Esophagus squamous epithelium (tissue), 5 donors: Measurements from ENCODE around the gene JPH3. TPM values are rescaled to one million over a fixed set of nuclear protein-coding genes. Genes with fewer than 3 reads are reported as not detected.

Experiments
- DNase-seq: peaks from one replicate; lab custom pipeline; 2025; lab: John Stamatoyannopoulos, UW
- H3K27ac ChIP-seq, 4 donors: fragments of 200-600 bp; sonication (generic); one replicate each; pipeline ENCODE4 v1.5.1; 2016 to 2019; ENCODE audit warnings: mild to moderate bottlenecking in 1 of 4
- H3K27me3 ChIP-seq, 4 donors: fragments of 200-600 bp; sonication (generic); 1 replicate in 3 of 4; 2 replicates in 1 of 4; pipeline versions ENCODE4 v1.5.1 to v1.6.0; 2017 to 2021; ENCODE audit warnings: antibody characterized with exemption in 1 of 4
- H3K36me3 ChIP-seq, 3 donors: fragments of 200-600 bp; sonication (generic); one replicate each; pipeline ENCODE4 v1.5.1; 2016 to 2019
- H3K4me1 ChIP-seq, 3 donors: fragments of 200-600 bp; sonication (generic); one replicate each; pipeline ENCODE4 v1.5.1; 2017 to 2019
- H3K4me3 ChIP-seq, 4 donors: fragments of 200-600 bp; sonication (generic); 1 replicate in 3 of 4; 2 replicates in 1 of 4; pipeline ENCODE4 v1.5.1; 2016 to 2019; ENCODE audit warnings: mild to moderate bottlenecking in 2 of 4, moderate library complexity in 1 of 4
- H3K9me3 ChIP-seq, 3 donors: fragments of 200-600 bp; sonication (generic); one replicate each; pipeline ENCODE4 v1.5.1; 2016 to 2019
- POLR2A ChIP-seq, 4 donors: fragments of 450-650 bp; IDR thresholded peaks; one replicate each; pipeline ENCODE4 v1.6.1; 2017; ENCODE audit warnings: antibody characterized with exemption in 4 of 4, mild to moderate bottlenecking in 4 of 4, moderate library complexity in 3 of 4
- WGBS, 2 donors: methylation state at CpG; one replicate each; pipeline ENCODE4 v1.1.5; 2018; 5-methylcytosine and 5-hydroxymethylcytosine counted together
- intact Hi-C: fragments of 100-400 bp; cut with DNase I; formaldehyde crosslinking; loops from one replicate; pipeline ENCODE4 v1.15.0; 2022
- total RNA-seq, 4 donors: library from RNA; depleted of rRNA; stranded (reverse); fragments of >200 nt; gene quantifications; one replicate each; pipeline ENCODE4 v1.1.0, GENCODE V29; 2016
- TF ChIP-seq, protein P1 (sequence below), 6 experiments: fragments of 450-650 bp in 4 of 6; fragments of 200-600 bp in 2 of 6; sonication (generic) in 2 of 6; IDR thresholded peaks; one replicate each; pipeline ENCODE4 v1.5.1; 2016 to 2019; ENCODE audit warnings: antibody characterized with exemption in 6 of 6, mild to moderate bottlenecking in 4 of 6, moderate library complexity in 4 of 6
- donor health status: DM: yes; HTN: yes; CAD: no.

Gene JPH3
- total RNA-seq, 4 donors from 2014 or later = 0.29 to 0.76 (median 0.45) TPM; not detected in 1

DNA sequence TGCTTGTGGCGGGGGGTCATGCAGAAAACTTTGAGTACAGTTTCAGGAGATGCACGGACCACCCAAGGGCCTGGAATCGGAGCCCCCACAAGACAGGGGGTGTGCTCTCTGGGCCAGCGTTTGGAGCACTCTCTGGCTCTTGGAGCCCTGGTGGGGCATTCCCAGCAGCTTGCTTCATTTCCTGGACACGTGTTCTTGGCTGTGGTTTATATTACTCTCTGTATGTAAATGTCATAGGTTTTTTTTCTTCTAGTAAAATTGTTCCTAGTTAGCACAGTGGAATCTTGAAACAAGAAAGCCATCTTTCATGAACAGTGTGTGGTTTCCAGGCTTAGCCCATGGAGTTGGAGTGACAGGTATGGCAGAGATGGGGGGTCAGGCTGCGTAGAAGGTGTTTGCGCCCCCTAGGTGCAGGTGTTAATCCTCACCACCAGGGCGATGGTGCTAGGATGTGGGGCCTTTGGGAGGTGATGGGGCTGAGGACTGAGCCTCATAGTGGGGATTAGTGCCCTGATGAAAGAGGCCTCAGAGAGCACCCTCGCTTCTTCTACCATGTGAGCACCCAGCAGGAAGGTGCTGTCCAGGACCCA lies 79.8 kb downstream of the JPH3 start:
- H3K36me3 ChIP-seq = no peaks in the 10 kb centered on the region
- no peaks in the 10 kb centered on the region for H3K9me3 ChIP-seq
- no peak overlapping the region for H3K4me3 ChIP-seq
- 13 to 30% methylated on average over 5 to 7 of the region's 9 CpGs for WGBS, 2 donors
- H3K27me3 ChIP-seq = peaks cover 0 to 61% (median 0%) of the 10 kb centered on the region in 4 donors
- TF ChIP-seq, protein P1, sequence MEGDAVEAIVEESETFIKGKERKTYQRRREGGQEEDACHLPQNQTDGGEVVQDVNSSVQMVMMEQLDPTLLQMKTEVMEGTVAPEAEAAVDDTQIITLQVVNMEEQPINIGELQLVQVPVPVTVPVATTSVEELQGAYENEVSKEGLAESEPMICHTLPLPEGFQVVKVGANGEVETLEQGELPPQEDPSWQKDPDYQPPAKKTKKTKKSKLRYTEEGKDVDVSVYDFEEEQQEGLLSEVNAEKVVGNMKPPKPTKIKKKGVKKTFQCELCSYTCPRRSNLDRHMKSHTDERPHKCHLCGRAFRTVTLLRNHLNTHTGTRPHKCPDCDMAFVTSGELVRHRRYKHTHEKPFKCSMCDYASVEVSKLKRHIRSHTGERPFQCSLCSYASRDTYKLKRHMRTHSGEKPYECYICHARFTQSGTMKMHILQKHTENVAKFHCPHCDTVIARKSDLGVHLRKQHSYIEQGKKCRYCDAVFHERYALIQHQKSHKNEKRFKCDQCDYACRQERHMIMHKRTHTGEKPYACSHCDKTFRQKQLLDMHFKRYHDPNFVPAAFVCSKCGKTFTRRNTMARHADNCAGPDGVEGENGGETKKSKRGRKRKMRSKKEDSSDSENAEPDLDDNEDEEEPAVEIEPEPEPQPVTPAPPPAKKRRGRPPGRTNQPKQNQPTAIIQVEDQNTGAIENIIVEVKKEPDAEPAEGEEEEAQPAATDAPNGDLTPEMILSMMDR (IDR thresholded peaks at IDR 0.05) = no peak
- TF ChIP-seq POLR2A (IDR thresholded peaks at IDR 0.05) = no peak
- DNase-seq = no peak
- H3K27ac ChIP-seq = no peak overlapping the region
- intact Hi-C loops = no loop called here
- H3K4me1 ChIP-seq = no peaks in the 10 kb centered on the region

DNA sequence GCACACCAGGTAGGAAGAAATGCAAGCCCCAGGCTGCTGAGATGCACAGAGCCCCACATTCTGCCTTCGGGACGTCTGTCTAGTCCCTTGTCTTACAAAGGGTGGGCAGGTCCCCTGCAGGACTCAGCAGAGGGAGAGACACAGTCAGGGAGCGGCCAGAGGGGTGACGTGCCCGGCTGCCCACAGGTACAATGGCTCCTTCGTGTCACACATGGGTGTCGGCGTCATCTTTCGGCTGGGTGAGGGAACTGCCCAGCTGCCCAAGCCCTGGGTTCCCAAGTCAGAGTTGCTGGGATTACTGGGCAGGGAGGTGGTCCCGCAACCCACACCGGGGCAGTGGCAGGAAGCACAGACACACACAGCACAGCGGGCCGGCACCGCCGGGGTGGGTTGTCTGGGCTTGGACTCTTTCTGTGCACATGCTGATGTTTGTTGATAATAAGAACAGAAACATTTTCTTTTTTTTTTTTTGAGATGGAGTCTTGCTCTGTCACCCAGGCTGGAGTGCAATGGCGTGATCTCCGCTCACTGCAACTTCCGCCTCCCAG lies 80.6 kb downstream of the JPH3 start:
- DNase-seq = no peak
- Histone ChIP-seq H3K27ac (no peak overlapping the region), H3K9me3 (no peaks in the 10 kb centered on the region), H3K36me3 (no peaks in the 10 kb centered on the region), H3K4me3 (no peak overlapping the region), H3K27me3 (peaks cover 0 to 69% (median 0%) of the 10 kb centered on the region in 4 donors), H3K4me1 (no peaks in the 10 kb centered on the region)
- WGBS, 2 donors = 83 to 87% methylated on average over 9 to 15 of the region's 18 CpGs
- TF ChIP-seq, protein P1 (IDR thresholded peaks at IDR 0.05) = no peak
- no peak for TF ChIP-seq POLR2A (IDR thresholded peaks at IDR 0.05)
- intact Hi-C loops = no loop called here

DNA sequence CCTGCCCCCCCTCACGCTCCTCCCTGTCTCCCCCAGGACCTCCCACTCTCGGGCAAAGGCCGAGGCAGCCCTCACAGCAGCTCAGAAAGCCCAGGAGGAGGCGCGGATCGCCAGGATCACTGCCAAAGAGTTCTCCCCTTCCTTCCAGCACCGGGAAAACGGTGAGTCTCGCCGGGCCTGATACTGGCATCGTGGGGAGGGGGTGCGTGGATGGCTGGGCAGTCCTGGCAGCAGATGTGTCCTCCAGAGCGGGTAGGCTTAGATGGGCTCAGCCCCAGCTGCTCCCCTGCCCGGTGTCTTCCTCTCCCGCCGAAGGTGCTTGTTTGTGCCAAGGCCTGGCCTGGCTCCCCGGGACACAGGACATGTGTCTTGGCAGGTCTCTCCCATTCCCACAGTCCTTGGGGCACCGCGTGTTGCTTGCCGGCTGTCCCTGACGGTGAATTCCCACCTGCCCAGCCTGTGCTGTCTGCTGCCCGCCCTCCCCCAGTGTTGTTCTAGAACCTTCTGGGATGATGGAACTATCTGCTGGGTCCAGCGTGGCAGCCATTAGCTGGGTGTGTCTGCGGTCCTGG lies 81.9 kb downstream of the JPH3 start:
- WGBS, 2 donors = 53 to 92% methylated on average over 2 to 10 of the region's 24 CpGs
- no peak for DNase-seq
- peaks cover 0 to 76% (median 0%) of the 10 kb centered on the region in 4 donors for H3K27me3 ChIP-seq
- no peaks in the 10 kb centered on the region for H3K36me3 ChIP-seq
- no peak overlapping the region for H3K27ac ChIP-seq
- no peaks in the 10 kb centered on the region for H3K4me1 ChIP-seq
- TF ChIP-seq, protein P1 (IDR thresholded peaks at IDR 0.05) = no peak
- no peak for TF ChIP-seq POLR2A (IDR thresholded peaks at IDR 0.05)
- H3K9me3 ChIP-seq = no peaks in the 10 kb centered on the region
- H3K4me3 ChIP-seq = no peak overlapping the region
- intact Hi-C loops = no loop called here

GRCh38 chr16:87684711-87685404 lies 82.5 kb downstream of the JPH3 start:
- Histone ChIP-seq H3K36me3 (no peaks in the 10 kb centered on the region), H3K4me1 (no peaks in the 10 kb centered on the region), H3K9me3 (no peaks in the 10 kb centered on the region), H3K27me3 (peaks cover 0 to 76% (median 0%) of the 10 kb centered on the region in 4 donors), H3K4me3 (no peak overlapping the region), H3K27ac (no peak overlapping the region)
- TF ChIP-seq POLR2A (IDR thresholded peaks at IDR 0.05) = no peak
- TF ChIP-seq, protein P1 (IDR thresholded peaks at IDR 0.05) = no peak
- 90% methylated on average over 4 of the region's 35 CpGs; no CpG with 5 or more reads in 1 of the 2 donors for WGBS, 2 donors
- intact Hi-C loops = no loop called here
- no peak for DNase-seq

- WGBS, 2 donors = 63 to 80% methylated on average over 1 to 2 of the region's 19 CpGs
- no peak overlapping the region for H3K27ac ChIP-seq
- no peaks in the 10 kb centered on the region for H3K36me3 ChIP-seq
- H3K27me3 ChIP-seq = peaks cover 0 to 76% (median 0%) of the 10 kb centered on the region in 4 donors
- TF ChIP-seq, protein P1 (IDR thresholded peaks at IDR 0.05) = no peak
- no peak for TF ChIP-seq POLR2A (IDR thresholded peaks at IDR 0.05)
- no peaks in the 10 kb centered on the region for H3K4me1 ChIP-seq
- intact Hi-C loops = no loop called here
- no peak for DNase-seq
- no peaks in the 10 kb centered on the region for H3K9me3 ChIP-seq
- no peak overlapping the region for H3K4me3 ChIP-seq
These were observed 83.1 kb downstream of the JPH3 start for GRCh38 chr16:87685405-87685755.
